HG02623 (cell line): Measurements from ENCODE around the gene PIGK.
"Not testable (repeated sequence)": the region's sequence is repeated elsewhere in the genome, so short reads cannot be mapped to it uniquely, and the experiment has no call there.

Experiments
- ATAC-seq: cut with Tn5 transposase; IDR thresholded peaks from one replicate; pipeline ENCODE4 v1.9.1; 2021; ENCODE audit warnings: moderate library complexity; ENCODE audit not compliant: unreplicated experiment

The PIGK gene

DNA sequence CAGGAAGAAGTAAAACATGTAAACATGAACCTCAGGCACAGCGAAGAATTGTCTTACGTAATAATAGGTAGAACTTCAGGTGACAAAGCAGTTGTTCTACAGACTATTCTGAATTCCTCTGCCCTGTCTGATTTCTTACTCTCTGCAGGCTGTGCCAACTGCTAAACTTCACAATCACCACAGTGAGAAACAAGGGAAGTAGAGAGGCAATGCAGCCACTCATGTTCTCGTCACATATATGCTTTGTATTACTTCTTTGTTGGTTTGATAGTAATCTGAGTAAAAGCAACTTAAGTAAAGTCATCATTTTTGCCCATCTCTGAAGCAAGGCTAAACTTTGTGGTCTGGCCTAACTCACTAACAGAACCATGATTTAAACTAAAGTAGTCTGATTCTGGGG lies 21.9 kb downstream of the PIGK start:
- ATAC-seq = no peak

GRCh38 chr1:77193951-77194350 lies 25.3 kb downstream of the PIGK start:
- no peak for ATAC-seq

DNA sequence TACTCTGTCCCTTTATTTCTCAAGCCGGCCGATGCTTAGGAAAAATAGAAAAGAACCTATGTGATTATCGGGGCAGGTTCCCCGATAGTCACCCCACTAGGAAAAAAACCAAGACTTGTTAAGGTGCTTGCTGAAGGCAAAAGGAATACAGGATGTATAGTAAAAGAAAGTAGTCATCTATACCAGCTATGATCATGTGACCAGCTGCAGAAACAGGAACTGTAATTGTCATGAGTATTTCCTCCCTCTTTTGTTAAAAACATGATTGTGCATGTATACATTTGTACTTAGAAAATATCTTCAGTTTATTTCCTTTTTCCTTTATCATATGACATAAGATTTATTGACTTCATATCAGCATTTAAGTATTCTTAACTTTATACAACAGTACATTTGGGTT lies 30.5 kb downstream of the PIGK start:
- no peak for ATAC-seq

GRCh38 chr1:77186907-77187306 lies 32.3 kb downstream of the PIGK start:
- ATAC-seq = not testable (repeated sequence)

DNA sequence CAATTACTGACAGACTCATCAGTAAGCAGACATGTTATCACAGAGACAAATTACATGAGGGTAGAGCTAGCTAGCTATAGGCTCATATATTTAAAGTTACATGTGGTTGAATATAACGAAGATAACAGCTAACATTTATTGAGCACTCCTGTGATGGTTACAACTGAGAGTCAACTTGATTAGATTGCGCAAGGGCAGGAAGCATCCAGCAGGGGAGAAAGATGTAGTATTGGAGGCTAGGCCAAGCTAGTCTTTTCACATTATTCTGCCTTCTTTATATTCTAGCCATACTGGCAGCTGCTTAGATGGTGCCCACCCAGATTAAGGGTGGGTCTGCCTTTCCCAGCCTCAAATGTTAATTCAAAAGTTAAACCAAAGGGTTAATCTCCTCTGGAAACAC lies 37.1 kb downstream of the PIGK start:
- no peak for ATAC-seq

DNA sequence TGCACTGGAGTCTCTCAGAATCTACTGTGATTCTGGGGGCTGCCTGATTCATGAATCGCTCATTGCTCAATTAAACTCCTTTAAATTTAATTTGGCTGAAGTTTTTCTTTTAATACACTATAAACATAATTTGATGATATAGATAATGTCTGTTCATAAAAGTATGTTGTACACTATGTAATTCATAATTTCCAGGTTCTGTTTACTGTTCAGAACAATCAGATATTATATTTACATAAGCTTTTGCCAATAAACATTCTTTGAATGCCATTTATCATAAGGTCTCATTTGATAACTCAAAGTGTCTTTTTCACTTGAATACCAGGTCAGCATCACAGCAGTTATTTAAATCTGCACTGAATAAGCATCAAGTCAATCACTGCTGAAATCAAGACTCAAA lies 39.6 kb downstream of the PIGK start:
- no peak for ATAC-seq

DNA sequence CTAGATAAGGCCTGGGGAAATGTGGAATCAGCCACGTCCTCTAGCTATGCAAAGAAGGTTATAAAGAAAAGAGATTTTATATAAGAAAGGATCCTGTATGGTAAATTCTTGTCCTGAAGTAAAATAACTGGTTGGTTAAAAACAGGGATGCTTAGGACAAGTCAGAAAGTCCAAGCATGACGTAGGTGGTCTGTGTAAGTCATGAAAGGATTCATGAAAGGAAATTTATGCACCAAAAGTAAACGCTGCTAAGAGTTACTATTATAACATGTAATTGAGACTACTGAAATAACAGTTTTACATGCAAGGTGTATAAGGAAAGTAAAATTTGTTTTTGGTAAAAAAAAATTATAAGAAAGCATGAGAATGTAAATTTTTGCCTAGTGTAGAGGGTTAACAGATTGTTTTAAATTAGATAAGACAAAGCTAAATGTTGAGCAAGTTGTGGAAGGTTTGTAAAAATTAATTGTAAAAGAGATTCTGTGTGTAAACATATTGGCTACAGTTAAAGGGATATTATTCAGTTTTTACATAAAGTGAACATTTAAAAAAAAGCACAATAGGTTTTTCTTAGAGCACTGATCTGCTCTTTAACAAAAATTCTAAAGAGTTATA lies 43.9 kb downstream of the PIGK start:
- no peak for ATAC-seq

GRCh38 chr1:77170687-77171086 lies 48.5 kb downstream of the PIGK start:
- no peak for ATAC-seq

GRCh38 chr1:77168358-77168757 lies 50.9 kb downstream of the PIGK start:
- ATAC-seq = no peak

GRCh38 chr1:77164434-77164944 lies 54.7 kb downstream of the PIGK start:
- no peak for ATAC-seq

GRCh38 chr1:77159706-77160105 lies 59.5 kb downstream of the PIGK start:
- ATAC-seq = not testable (repeated sequence)

DNA sequence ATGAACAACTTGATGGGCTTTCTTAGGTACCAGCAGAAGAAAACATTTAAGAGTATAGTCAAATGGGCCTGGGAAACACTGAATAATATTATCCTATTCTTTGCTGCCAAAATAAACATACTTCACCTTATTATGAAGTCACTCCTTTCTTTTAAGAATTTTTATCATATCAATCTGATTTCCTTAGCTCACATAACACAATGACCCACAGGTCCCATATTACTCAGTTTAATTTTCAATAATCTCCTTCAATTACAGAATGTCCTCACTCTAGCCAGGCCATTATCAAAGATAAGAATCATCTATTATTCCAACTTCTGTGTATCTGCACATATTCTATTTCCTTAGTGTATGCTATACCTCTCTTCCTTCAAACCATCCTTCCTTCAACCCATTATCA lies 63.0 kb downstream of the PIGK start:
- no peak for ATAC-seq

DNA sequence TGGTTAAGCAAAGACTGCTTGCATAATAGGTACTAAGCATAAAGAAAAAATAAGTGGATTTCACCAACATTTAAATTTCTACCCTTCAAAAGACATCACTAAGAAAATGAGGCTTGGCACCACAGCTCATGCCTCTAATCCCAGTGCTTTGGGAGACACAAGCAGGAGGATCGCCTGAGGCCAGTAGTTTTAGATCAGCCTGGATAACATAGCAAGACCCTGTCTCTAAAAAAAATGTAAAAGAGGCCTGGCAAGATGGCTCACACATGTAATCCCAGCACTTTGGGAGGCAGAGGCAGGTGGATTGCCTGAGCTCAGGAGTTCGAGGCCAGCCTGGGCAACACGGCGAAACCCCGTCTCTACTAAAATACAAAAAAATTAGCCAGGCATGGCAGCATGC lies 73.0 kb downstream of the PIGK start:
- no peak for ATAC-seq

GRCh38 chr1:77143529-77144121 lies 75.6 kb downstream of the PIGK start:
- ATAC-seq = no peak

- ATAC-seq = no peak
Measured at GRCh38 chr1:77139389-77139788, 79.8 kb downstream of the PIGK start.

- ATAC-seq = no peak
Measured at GRCh38 chr1:77134359-77134758, 84.9 kb downstream of the PIGK start.

- no peak for ATAC-seq
Measured at GRCh38 chr1:77133731-77134358, 85.4 kb downstream of the PIGK start.

DNA sequence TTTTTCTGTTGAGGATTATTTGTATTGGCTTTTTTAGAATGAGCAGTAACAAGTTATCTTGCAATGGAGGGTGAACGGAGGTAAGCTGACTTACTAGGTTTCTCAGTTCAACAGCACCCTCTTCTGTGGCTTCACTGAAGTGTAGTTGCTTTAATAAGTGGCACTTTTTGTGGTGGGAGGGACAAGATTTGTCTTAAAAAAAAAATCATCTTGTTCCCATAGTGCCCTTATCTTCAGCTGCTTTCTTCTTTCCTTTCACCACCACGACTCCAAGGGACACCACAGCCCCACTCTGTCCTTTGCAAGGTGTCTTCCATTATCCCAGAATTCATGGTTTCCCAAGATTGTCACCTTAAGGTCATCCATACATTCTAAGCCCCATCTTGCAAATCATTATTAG lies 92.9 kb downstream of the PIGK start:
- ATAC-seq = peak; percentile 85

- ATAC-seq = no peak
Measured at GRCh38 chr1:77121503-77121902, 97.7 kb downstream of the PIGK start.

GRCh38 chr1:77120950-77121349 lies 98.3 kb downstream of the PIGK start:
- ATAC-seq = no peak

DNA sequence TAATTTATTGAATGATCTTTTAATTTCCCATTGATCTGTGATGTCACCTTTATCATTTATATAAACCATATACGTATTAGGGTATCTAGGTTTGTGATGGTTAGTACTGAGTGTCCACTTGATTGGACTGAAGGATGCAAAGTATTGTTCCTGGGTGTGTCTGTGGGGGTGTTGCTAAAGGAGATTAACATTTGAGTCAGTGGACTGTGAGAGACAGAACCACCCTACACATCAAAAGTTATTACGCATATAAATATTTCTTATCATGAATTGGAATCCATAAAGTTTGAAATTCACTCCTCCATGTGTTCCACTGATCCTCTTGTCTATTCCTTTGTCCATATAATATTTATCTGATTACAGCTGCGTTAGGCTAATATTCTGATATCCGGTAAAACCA lies 100.5 kb downstream of the PIGK start:
- ATAC-seq = no peak

GRCh38 chr1:77104672-77105071 lies 114.6 kb downstream of the PIGK start:
- ATAC-seq = no peak
